Fibroblast of skin of abdomen (primary cell): ENCODE results near the gene IQGAP3.
"Not testable (repeated sequence)": the region's sequence is repeated elsewhere in the genome, so short reads cannot be mapped to it uniquely, and the experiment has no call there.

Experiments
- DNase-seq: peaks from one replicate; pipeline ENCODE4 v3.0.0-alpha.2; 2013

IQGAP3 gene

GRCh38 chr1:156594190-156594589 is 21.8 kb upstream of the IQGAP3 start:
- no peak for DNase-seq

- no peak for DNase-seq
Measured at GRCh38 chr1:156593661-156593989, 21.3 kb upstream of the IQGAP3 start.

DNA sequence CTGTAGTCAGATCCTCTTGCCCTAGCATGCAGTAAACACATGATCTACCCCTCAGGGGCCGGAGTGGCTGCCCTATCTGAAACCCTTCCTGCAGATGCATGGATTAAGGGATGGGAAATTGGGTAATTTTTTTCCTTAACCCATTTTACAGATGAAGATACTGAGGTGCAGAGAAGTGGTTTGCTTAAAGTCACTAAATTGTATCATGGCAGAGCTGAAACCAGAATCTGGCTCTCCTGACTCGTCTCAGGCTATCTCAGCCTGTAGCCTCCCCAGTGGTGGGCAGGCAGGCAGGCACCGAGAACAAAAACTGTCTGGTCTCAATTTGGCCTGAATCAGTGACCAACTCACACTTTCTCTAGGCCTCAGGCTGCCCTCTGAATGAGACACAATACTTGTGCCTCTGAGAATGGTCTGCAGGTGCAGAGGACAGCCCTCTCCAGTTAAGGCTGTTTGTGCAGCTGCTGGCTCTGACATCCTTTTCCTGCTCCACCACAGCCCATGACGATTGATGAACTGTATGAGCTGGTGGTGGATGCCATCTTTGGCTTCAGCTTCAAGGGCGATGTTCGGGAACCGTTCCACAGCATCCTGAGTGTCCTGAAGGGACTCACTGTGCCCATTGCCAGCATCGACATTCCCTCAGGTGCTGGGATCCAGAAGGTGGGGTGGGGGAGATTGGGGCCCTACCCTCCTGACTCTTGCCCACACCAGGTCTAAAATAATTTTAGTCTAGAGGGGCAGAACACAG is 20.7 kb upstream of the IQGAP3 start:
- no peak for DNase-seq

GRCh38 chr1:156592158-156592909 is 20.0 kb upstream of the IQGAP3 start:
- no peak for DNase-seq

GRCh38 chr1:156591432-156592157 is 19.2 kb upstream of the IQGAP3 start, which contains the start of gene NAXE:
NAXE (plus strand) TSS chr1:156591776; CDS start chr1:156591805, 29 bp downstream.
- peak; percentile 69 for DNase-seq

GRCh38 chr1:156591181-156591431 is 18.7 kb upstream of the IQGAP3 start:
- DNase-seq = no peak

- DNase-seq = no peak
Measured at GRCh38 chr1:156590326-156591180, 18.2 kb upstream of the IQGAP3 start.

GRCh38 chr1:156589546-156589945 is 17.2 kb upstream of the IQGAP3 start:
- no peak for DNase-seq

GRCh38 chr1:156587927-156588326 is 15.6 kb upstream of the IQGAP3 start:
- DNase-seq = not testable (repeated sequence)

GRCh38 chr1:156586892-156587477 is 14.6 kb upstream of the IQGAP3 start:
- no peak for DNase-seq

- DNase-seq = no peak
Measured at GRCh38 chr1:156586323-156586722, 14.0 kb upstream of the IQGAP3 start.

GRCh38 chr1:156584813-156585212 is 12.4 kb upstream of the IQGAP3 start:
- DNase-seq = no peak

DNA sequence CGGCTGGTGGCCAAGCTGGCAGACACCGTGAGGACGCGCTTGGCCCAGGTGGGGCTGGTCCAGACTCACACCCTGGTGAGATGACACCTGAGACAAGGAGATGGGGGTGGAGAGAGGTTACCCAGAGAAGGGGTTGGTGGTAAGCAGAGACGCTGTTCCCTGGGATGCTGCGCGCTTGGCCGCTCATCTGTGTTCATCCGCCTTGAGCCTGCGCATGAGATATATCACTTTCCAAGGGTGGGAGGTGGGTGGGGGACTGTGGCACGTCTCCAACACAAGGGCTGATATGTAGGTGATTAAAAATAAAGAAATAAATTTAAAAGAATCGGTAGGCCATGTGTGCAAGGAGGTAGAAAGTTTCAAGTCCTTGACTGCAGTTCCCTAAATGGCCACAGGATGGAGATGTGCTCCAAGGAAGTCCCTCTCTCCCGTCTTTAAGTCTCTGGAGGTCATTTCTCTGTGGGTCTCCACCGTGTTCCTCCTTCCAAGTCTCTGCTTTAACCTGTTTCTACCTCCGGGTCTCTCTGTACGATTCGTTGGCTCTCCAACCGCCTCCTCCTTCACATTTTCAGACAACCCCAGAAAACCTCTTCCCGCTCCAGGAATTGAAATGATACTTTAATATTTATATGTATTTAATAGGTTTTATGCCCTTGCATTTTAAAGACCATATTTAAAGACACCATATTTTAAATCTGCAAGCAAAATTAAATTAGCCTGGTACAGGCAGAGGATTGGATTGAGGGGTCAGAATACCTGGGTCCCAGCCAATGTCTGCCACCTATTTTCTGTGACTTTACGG is 11.7 kb upstream of the IQGAP3 start:
- DNase-seq = peak; percentile 71

DNA sequence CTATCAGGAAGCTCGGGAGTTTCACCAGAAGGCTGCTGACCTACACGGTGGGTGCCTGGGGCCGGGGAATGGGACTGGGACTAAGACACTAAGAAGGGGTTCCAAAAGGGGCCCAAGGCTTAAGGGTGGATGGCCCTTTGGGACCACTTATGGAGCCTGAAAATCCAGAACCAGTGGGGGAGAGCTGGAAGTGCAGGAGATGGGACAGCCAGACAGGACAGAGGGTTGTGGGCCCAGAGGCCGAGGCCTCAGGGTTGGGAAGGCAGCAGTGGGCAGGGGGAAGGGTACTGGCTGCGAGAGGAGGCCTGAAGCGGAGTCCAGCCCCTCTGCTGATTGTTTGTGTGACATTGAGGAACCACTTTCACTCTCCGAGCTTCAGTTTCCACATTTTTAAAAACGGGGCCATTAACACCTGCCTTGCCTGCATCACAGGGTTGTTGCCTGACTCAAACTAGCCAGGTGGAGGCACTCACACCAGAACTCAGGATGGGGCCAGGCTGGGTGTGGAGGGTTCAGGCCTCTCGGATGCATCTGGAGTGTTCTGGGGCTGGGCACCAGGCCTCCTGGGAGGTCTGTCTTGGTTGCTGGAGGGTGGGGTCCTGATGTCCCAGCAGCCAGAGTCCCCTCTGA is 10.1 kb upstream of the IQGAP3 start:
- DNase-seq = no peak

DNA sequence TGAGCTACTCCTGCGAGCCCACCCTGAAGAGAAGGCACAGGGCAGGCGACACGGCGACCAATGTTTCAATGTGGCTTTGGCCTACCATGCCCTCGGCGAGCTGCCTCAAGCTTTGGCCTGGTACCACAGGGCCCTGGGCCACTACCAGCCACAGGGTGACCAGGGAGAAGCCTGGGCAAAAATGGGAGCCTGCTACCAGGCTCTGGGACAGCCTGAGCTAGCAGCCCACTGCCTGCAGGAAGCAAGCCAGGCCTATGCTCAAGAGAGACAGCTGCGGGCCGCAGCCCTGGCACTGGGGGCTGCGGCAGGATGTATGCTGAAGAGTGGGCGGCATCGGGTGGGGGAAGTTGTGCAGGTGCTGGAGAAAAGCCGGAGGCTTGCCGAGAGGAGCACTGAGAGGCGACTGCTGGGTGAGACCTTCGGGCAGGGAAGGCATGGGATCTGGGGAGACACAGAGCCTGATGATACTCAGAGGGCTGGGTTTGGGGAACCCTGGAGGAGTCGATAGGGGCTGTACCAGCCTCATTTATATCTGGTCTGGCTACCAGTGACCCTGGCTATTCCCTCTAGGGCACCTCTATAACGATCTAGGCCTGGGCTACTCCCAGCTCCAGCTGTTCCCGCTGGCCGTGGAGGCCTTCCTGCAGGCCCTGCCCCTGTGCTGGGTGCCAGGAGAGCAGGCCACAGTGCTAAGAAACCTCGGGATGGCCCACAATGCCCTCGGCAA is 9.5 kb upstream of the IQGAP3 start:
- DNase-seq = no peak

GRCh38 chr1:156579472-156579871 is 7.1 kb upstream of the IQGAP3 start, which contains the start of gene TTC24:
TTC24 (plus strand) TSS chr1:156579723; CDS start chr1:156581365, 1,642 bp downstream.
- no peak for DNase-seq

- no peak for DNase-seq
Measured at GRCh38 chr1:156578055-156578454, 5.7 kb upstream of the IQGAP3 start.

DNA sequence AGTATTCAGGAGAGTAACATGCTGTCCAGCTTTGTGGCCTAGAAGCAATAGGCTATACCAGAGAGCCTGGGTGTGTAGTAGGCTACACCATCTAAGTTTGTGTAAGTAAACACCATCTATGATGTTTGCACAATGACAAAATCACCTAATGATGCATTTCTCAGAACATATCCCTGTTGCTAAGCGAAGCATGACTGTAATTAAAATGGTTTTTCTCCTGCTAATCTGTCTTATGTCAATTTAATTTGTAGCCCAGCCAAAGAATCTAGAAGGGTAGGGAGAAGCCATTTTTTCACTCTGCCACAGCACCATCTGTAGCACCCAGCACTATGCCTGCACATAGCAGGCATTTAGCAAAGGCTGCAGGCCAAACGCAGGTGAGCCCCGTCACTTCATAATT is 5.2 kb upstream of the IQGAP3 start:
- DNase-seq = no peak

DNA sequence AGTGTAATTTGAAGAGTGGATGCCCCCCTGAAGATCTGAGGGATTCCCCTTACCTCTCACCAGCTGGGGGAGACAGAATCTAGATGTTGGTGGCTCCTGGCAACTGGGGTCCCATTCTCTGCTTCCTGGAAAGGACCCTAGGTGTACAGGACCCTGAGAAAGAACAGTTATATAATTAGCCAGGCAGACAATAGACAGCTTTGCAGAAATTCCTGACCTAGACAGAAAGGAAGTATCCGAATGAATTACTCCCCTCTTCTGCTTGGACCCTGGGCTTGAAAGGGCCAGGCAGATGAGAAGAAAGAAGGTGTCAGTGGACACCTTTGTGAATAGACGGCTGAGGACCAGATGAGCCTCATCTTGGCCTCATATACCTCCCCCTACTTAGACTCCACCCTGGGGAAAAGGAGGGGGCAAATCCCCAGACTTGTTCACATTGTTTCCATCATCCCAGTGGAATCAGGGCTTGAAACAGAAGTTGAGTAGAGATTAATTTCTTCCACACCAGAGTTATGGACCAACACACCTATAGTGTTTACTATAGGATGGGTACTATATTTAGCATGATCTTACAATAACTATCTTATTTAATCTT is 1.8 kb upstream of the IQGAP3 start:
- no peak for DNase-seq

DNA sequence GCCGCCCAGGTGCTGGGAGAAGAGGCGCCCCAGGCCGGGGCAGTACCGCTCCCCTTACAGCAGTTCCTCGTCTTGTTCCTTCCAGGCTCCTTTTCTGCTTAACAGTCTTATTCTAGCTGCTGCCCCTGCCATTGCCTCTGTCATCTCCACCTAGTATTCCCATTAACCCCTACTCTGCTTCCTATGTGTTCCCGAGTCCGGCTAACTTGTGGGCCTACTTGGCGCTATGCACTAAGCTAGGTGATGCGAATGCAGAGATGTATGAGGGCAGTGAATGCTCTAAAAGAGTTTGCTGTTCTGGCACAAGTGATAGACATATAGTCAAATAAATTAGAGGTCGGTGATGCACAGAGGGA is 276 bp upstream of the IQGAP3 start:
- no peak for DNase-seq
